NCI-H2171 (cell line): Measurements from ENCODE around the gene ZCCHC10.
A peak's percentile ranks its signal among the peaks of the same experiment; 100 is the strongest.
"Not testable (repeated sequence)": the region's sequence is repeated elsewhere in the genome, so short reads cannot be mapped to it uniquely, and the experiment has no call there.

Experiments used
- DNase-seq: peaks from one replicate; lab custom pipeline; 2025; lab: John Stamatoyannopoulos, UW

ZCCHC10 gene

DNA sequence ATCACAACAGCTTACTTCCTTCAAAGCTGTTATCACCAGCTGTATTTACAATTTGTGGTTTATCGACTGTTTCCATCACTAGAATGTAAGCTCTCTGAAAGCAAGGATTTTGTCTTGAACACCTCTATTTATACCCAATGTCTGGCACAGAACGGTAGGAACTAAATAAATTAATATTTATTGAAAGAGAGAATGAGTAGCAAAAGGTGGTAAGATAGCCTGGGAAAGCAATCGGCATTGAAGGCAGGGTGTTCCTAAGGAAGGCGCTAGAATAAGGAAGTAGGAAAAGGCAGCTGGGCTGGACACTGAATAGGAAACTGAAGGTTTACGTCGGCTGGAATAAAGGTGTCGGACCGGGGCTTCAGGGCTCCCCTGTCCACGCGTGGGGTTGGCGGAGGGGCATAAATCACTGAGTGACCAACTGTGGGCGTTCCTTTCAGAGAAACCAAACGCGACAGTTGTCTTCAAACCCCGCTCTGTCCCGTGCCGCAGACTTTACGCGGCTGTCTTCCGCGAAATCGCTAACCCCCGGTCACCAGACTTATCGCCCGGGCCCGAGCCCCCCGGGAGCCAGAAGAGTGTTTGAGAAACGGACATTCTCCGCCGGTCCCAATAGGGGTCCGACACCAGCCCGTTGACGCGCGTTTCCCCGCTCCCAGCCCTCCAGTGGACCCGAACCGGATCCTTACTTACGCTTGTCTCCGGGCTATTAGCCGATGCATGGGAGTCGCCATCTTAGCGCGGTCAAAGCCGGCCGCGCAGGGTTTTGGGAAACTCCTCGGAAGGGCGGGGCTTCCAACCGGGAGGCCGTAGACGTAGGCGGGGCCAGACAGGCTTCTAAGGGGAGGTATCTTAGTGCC, at the start of gene ZCCHC10:
Gene ZCCHC10, minus strand, starts transcription at position 746 of the 860 bp plus-strand sequence. Its CDS starts 12 bp downstream, at position 734.
- peak; percentile 85 for DNase-seq

DNA sequence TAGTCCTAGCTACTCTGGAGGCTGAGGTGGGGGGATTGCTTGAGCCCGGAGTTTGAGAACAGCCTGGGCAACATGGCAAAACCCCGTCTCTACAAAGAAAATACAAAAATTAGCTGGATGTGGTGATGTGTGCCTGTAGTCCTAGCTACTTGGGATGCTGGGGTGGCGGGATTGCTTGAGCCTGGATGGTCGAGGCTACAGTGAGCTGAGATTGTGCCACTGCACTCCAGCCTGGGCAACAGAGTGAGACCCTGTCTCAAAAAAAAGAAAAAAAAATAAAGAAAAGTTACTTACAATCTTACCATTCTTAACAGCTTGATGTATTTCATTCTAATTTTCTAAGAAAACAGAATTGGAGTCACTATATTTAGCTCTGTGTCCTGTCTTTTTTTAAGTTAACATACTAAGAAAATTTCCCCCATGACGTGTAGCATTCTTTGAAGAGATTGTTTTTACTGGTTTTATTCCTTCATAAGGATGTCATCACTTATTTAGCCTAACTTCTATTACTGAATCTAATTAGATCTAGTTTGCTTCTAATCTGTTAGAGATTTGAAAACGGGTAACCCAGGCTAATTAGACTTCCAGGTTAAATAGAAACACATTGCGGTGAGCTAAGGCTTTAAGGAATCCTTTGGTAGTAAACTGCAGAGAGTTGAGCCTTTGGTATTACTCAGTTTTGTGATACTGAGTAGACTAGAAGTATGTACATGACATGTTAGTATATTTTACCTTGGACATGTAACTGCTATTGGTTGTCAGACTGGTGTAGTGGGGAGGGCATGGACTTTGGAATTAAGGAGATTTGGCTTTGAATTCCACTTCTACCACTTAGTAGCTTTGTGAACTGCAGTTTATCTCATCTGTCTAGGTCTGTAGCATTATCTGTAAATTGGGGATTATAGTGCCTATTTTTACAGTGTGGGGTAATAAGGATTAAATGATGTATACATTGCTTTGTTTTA, 49.5 kb upstream of the ZCCHC10 start:
- no peak for DNase-seq

DNA sequence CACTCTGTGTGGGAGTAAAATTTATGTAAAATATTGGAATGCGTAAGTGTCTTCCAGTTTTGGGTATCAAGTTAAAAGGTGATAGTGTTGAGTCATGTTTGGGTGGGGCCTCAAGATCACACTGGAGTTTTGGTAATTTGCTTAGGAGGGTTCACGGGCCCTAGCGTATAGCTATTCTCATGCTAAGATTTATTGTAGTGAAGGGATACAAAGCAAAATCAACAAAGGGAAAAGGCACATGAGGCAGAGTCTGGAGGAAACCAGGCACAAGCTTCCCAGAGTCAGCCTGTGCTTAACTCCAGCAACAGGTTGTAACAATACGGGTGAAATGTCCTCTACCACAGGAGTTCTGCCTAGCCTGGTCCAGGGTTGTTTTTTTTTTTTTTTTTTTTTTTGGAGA, 45.7 kb upstream of the ZCCHC10 start:
- no peak for DNase-seq

DNA sequence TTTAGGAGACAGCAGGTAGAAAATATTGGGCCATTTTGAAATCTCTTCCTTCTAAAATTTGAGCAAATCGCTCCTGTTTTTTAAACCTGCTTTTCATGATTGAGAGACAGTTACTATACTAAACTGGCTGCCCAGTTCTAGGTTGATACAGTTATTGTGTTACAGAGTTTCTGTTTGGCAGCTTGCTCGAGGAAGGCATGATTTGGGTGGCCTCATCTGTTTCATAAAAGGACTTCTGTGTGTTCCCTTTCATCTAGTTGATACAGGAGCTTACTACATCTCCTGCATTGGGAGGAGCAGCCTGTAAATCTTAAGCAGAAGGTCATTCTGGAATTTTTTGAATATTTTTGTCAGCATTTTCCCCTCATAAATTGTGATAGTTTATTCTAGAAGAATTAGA, 39.7 kb upstream of the ZCCHC10 start:
- DNase-seq, result no peak

DNA sequence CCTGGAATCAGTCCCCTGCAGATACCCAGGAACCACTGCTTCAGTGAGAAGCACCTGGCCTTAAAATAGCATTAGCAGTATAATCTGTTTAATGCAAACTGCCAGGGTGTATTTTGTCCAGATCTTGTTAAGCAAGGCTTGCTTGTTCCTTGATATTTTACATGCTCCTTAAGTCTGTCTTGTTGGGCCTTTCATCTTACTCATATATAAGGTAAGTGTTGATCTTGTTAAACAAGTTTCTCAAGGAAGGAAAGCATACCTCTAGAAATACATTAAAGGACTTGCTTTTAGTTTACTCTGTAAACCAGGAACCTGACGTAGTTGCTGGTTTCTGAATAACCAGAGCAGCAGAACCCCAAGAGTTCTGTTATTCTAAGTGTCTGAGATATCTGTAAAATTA, 39.1 kb upstream of the ZCCHC10 start:
- DNase-seq, result no peak

DNA sequence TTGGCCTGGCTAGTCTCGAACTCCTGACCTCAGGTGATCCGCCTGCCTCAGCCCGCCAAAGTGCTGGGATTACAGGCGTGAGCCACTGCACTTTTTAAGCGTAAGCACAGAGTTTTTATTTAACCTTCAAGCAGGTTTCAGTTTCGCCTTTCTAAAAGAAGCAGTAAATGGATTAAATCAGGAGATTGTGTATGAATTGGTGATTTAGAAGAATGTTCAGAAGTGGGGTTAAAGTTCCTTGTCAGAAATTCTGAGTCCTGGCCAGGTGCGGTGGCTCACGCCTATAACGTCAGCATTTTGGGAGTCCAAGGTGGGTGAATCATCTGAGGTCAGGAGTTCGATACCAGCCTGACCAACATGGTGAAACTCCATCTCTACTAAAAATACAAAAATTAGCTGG, 37.6 kb upstream of the ZCCHC10 start:
- DNase-seq, result no peak

DNA sequence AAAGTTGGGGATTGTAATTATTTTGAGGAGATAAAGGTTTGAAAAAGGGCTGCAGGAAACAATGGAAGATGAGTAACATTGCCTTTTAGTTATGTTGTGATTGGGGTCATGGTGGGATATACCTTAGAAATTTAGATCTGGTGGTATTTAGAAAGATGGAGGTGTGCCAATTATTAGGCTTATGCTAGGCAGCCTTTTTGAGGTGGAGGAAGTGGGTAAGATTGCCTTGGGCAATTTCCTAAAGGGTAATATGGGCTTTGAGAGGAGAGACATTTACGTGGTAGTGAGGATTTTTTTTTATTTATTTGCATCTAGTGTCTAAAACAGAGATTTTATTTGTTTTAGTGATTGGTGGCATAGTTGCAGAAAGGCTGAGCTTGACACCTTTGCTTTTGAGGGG, 35.9 kb upstream of the ZCCHC10 start:
- no peak for DNase-seq

DNA sequence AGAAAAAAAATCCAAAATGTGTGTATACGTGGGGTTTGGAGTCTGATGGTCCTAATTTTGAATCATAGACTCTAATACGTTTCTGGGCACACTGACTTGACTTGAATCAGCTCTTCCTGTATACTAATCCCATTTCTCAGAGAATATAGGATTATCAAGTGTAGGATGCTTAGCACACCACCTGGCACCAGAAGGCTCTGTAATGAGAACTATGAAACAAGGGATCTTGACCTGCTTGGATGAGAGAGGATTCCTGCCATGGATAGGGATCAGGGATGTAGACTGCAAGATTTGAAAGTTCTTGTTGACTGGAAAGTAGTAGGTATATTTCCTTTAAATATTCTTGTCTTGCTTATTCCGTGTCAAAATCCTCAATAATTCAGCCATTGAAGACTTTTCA, 33.3 kb upstream of the ZCCHC10 start:
- DNase-seq, result no peak

DNA sequence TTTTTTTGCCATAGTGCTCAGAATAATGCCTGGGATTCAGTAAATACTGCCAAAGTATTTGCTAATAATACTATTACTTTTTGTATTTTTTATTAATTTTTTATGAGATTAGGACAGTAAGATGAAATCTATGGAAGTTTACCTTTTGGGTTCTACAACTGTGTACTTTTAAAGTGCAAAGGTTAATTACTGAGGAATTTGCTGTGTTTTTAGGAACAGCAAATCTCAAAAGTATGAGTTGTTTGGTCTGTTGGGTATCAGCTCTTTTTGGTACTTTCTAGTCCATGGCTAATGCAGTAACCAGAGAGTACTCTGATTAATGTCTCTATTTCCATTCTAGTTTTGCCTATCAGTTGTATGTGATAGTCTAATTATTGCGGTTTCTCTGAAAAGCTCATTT, 30.5 kb upstream of the ZCCHC10 start:
- DNase-seq, result no peak

DNA sequence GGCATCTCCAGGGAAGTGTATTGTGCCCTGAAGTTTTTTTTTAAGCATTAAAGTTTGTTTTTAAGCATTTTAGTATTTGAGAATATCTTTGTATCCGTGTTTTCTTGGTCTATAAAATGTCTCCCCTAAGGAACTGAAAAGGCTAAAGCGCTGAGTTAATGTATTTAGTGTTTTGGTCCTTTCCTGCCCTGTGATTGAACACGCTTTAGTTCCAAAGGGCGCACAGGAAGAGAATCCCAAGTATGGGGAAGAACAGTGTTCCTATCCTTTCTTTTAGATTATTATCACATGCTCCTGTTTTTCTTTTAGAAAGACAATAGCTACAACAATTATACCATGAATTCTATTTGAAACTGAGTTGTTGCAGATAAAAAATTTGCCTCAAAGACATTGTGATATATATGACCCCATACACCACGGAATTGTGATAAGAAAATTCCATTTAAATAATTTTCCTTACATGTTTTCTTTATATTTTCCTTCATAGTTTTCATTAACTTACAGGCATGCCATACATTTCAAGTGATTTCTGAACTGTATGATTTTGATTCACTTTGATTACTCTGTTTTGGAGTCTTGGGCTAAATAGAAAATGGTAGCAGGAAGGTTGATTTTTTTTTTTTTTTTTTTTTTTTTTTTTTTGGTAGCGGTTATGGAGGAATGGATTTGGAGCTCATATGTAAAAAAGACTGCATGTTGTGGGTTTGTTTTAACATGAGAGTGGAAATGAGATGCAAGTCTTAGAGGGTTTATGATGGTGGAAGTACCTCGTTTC, 28.5 kb upstream of the ZCCHC10 start:
- DNase-seq, result no peak

DNA sequence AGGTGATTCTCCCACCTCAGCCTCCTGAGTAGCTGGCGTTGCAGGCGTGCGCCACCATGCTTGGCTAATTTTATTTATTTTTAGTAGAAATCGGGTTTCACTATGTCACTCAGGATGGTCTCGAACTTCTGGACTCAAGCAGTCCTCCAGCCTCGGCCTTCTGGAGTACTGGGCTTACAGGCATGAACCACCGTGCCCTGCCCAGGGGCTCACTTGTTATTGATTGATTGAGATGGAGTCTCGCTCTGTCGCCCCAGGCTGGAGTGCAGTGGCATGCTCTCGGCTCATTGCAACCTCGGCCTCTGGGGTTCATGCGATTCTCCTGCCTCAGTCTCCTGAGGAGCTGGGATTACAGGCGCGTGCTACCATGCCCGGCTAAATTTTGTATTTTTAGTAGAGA, 27.1 kb upstream of the ZCCHC10 start:
- DNase-seq, result no peak

DNA sequence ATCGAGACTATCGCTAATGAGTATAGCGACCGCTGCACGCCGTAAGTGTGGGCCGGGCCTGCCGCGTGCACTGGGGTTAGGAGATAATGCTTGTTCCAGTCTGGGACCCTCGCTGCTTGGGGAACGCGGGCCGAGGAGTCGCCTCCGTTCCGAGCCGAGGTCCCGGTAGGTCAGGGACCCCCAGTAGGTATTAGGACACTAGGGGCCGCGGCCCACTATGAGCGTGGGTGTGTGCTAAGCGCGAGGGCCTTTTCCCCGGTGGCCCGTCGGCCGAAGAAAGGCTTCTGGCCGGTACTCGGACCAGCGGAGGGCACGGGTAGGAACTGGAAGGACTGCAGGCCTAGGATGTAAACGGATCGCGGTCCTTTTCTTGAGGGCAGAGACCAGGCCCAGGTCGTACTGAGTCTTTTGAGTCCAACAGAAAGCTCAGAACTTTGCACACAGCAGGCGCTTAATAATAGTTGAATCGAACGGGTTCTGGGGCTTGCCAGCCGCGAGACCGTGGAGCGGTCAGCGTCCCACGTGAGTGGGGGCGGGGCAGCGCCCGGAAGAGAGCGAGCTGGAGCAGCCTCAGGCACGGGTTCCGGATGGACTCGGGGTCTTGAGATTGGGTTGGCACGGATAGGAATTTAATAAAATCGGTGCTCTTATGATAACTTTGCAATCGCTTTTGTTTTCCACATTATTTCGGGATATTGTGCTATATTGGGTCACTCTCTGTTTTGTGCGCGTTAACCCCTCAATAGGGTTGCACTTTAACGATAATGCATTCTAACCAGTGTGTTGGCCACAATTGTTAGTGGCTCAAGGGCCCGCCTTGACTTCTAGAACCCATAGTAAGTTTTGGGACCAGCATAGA, 26.2 kb upstream of the ZCCHC10 start:
- no peak for DNase-seq

DNA sequence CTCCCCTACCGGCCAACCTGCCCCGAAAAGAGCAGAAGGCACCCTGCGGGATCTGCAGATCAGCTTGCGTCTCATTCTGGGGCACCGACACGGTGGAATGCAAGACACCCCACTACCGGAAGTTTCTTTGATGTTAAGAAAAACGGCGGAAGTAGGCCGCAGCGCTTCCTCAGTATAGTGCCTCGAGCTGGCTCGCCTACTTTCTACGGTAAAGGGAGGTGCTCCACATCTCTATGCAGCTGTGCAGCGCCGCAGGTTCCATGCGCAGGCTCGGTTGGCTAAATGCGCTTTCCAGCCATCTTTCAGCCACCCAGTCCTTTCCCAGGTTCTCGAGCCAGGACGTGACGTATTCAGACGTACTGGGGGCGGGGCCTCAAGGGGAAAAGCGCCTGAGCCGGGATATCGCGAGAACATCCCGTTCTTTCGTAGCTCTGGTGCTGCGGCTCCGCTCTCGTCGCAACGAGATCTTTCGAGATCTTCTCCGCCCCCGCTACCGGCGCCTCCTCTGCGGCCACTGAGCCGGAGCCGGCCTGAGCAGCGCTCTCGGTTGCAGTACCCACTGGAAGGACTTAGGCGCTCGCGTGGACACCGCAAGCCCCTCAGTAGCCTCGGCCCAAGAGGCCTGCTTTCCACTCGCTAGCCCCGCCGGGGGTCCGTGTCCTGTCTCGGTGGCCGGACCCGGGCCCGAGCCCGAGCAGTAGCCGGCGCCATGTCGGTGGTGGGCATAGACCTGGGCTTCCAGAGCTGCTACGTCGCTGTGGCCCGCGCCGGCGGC, 25.4 kb upstream of the ZCCHC10 start, which contains the start of gene HSPA4:
Gene HSPA4, plus strand, starts transcription at position 472 of the 775 bp plus-strand sequence. Its CDS starts 238 bp downstream, at position 710.
- peak; percentile 90 for DNase-seq

DNA sequence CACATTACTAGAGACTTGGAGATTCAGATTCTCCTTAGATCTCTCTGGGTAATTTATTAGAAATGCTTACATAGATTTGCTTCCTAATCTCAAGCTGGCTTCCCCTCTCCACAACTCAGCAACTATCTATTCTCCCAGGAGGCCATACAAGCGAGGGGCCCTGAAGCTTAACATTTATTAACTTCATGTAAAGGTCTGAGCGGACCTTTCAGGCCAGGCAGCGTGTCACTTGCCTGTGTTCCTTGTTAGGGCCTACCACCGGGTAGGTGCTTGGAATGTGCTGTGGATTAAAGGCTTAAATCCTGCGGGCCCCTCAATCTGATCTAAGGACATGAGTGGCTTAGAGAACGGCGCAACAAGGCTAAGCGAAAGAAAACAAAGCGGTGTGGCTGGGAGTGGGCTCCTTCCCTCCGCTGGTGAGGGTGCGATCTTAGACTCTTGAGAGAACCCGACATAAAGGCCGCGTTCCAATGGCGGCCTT, 24.8 kb upstream of the ZCCHC10 start:
- no peak for DNase-seq

DNA sequence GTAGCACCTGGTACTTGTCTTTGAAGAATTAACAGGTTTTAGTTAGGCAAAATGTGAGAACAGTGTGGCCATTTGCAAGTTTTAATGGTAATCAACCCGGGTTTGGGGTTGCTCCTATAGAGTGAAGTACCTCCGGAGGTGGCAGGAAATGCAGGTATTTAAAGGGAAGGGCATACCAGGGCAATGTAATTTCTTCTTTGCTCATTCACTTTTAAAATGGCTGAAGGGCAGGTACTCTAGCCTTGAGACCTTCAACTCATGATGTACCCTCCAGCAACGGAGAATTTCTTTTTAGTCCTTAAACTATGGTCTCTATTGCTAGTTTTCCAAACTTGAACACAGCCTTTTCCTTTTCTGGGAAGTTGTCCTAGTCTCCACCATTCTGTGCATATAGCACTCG, 24.2 kb upstream of the ZCCHC10 start:
- no peak for DNase-seq

DNA sequence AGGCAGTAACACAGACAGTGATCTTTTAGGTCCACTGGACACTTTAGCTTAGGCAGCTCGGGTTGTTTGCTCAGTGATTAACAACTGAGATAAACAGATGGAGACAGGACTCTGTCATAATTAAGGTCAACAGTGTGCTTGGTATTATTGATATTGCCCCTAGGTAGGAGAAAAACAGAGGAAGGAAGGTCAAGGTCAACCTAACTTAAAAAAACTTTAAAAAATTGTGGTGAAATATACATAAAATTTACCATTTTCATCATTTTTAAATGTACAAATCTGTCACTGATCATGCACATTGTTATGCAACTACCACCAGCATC, 23.3 kb upstream of the ZCCHC10 start:
- no peak for DNase-seq

DNA sequence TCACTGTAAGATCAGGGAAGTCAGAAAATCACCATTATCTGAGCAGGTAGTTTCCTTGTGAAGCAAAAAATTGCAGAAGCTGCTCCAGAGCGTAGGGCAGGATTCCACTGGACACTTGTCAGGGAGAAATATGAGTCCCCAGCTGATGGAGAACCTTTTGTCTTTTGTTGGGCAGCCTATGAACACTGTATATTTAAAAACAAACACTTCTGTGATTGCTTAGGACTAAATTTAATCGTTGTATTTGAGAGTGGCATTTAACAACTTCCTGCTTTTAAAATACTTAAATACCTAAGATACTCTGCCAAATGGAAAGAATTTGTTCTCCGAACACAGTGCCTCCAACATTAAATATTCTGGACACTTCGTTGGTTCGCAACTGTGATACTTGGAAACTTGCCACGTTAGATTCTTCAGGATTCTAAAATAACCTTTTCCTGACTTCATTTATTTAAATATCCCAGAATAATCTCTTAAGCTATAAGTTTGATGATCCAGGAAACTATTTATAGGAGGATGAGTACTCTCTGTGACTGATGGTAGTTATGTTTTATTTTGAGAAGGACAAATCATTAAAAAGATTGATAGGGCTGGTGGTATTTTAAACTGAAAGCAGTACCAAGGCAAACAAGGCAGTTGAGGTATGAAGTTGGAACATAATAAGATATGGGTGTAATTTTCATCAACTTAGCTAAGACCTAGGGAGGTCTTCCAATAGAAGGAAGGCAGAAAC, 22.8 kb upstream of the ZCCHC10 start:
- no peak for DNase-seq

DNA sequence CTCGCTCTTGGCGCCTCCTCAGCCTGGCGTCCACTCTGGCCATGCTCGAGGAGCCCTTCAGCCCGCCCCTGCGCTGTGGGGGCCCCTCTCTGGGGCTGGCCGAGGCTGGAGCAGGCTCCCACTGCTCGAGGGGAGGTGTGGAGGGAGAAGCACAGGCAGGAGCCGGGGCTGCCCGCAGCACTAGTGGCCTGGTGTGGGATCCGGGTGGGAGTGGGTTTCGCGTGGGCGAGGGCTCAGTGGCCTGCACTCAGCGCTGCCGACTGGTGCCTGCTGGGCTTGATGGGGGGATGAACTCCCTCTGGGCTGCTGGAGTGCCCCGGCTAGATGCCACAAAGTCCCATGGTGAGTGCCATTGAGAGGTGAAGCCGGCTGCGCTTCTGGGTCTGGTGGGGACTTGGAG, 21.1 kb upstream of the ZCCHC10 start:
- DNase-seq, result no peak

DNA sequence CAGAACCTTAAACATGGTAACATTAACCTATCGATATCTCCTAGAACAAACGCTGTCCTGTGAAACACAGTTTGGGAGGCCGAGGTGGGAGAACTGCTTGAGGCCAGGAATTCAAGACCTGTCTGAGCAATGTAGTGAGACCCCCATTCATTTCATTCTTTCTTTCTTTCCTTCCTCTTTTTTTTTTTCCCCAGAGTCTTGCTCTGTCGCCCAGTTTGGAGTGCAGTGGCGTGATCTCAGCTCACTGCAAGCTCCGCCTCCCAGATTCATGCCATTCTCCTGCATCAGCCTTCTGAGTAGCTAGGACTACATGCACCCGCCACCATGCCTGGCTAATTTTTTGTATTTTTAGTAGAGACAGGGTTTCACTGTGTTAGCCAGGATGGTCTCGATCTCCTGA, 20.2 kb upstream of the ZCCHC10 start:
- DNase-seq, result not testable (repeated sequence)

DNA sequence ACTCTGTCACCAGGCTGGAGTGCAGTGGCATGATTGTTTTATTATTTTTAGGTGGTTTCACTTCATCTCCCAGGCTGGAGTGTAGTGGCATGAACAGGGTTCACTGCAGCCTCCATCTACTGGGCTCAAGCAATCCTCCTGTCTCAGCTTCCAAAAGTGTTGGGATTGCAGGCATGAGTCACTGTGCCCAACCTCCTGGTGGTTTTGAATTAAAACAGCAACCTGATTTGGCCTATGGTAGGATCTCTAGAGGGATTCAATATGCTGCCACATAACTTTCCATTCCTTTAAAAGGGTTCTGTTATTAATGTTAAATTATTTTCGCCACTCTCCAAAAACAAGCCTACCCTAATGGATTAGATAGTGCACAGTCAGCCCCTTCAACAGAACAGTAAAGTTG, 15.6 kb upstream of the ZCCHC10 start:
- DNase-seq, result no peak
